HG02571 (cell line): Measurements from ENCODE around the gene OPHN1.
"Not testable (repeated sequence)": the region's sequence is repeated elsewhere in the genome, so short reads cannot be mapped to it uniquely, and the experiment has no call there.

ENCODE experiments used
- ATAC-seq: cut with Tn5 transposase; IDR thresholded peaks from one replicate; pipeline ENCODE4 v1.9.1; 2021; ENCODE audit warnings: mild to moderate bottlenecking, moderate library complexity; ENCODE audit not compliant: unreplicated experiment

The OPHN1 gene

GRCh38 chrX:68363984-68364383, 69.3 kb downstream of the OPHN1 start:
- ATAC-seq: no peak

- ATAC-seq: no peak
Measured at GRCh38 chrX:68358679-68359078, 74.6 kb downstream of the OPHN1 start.

GRCh38 chrX:68355629-68355920, 77.7 kb downstream of the OPHN1 start:
- no peak for ATAC-seq

GRCh38 chrX:68354879-68355628, 78.2 kb downstream of the OPHN1 start:
- no peak for ATAC-seq

GRCh38 chrX:68345025-68345424, 88.3 kb downstream of the OPHN1 start:
- no peak for ATAC-seq

- no peak for ATAC-seq
Measured at GRCh38 chrX:68343551-68343950, 89.7 kb downstream of the OPHN1 start.

GRCh38 chrX:68332201-68332731, 101.0 kb downstream of the OPHN1 start:
- ATAC-seq: no peak

GRCh38 chrX:68326841-68327240, 106.5 kb downstream of the OPHN1 start:
- ATAC-seq: not testable (repeated sequence)

- ATAC-seq: no peak
Measured at GRCh38 chrX:68307769-68308168, 125.5 kb downstream of the OPHN1 start.

GRCh38 chrX:68304602-68305001, 128.7 kb downstream of the OPHN1 start:
- no peak for ATAC-seq

- ATAC-seq: no peak
Measured at GRCh38 chrX:68299898-68300297, 133.4 kb downstream of the OPHN1 start.

GRCh38 chrX:68292471-68292870, 140.8 kb downstream of the OPHN1 start:
- ATAC-seq: no peak

- no peak for ATAC-seq
Measured at GRCh38 chrX:68288127-68288526, 145.2 kb downstream of the OPHN1 start.

- ATAC-seq: no peak
Measured at GRCh38 chrX:68287419-68287818, 145.9 kb downstream of the OPHN1 start.

- ATAC-seq: no peak
Measured at GRCh38 chrX:68286980-68287379, 146.3 kb downstream of the OPHN1 start.

GRCh38 chrX:68286076-68286475, 147.2 kb downstream of the OPHN1 start:
- no peak for ATAC-seq

GRCh38 chrX:68284281-68284904, 148.9 kb downstream of the OPHN1 start:
- no peak for ATAC-seq

GRCh38 chrX:68273887-68274286, 159.4 kb downstream of the OPHN1 start:
- no peak for ATAC-seq

GRCh38 chrX:68264793-68265192, 168.5 kb downstream of the OPHN1 start:
- not testable (repeated sequence) for ATAC-seq

- no peak for ATAC-seq
Measured at GRCh38 chrX:68261060-68261672, 172.1 kb downstream of the OPHN1 start.

- no peak for ATAC-seq
Measured at GRCh38 chrX:68256990-68257389, 176.3 kb downstream of the OPHN1 start.
